ENCODE data around the gene RAB5A. TPM values are rescaled to one million over a fixed set of nuclear protein-coding genes. Genes with fewer than 3 reads are reported as not detected.
"Not testable (repeated sequence)": the region's sequence is repeated elsewhere in the genome, so short reads cannot be mapped to it uniquely, and the experiment has no call there.

RAB5A gene
- total RNA-seq, 1 donor from 2014 or later, result 55.7 TPM

GRCh38 chr3:19947549-19948225 lies 790 bp downstream of the RAB5A start:
- Histone ChIP-seq H3K4me3 (peak overlapping the region; percentile 95 to 96), H3K4me1 (peaks cover 55% of the 10 kb centered on the region), H3K27ac (peak overlapping the region; percentile 96), H3K27me3 (no peaks in the 10 kb centered on the region), H3K9me3 (no peaks in the 10 kb centered on the region), H3K36me3 (peaks cover 0 to 13% of the 10 kb centered on the region in 2 donors)
- peak in 1 of 2 donors; percentile 90 for DNase-seq (ENCODE audit: extremely low spot score in 2 of 2)
- TF ChIP-seq POLR2AphosphoS5 (IDR thresholded peaks at IDR 0.05; ENCODE audit: insufficient read depth in 1 of 2, low read depth in 1 of 2) (no peak), POLR2A (IDR thresholded peaks at IDR 0.05) (no peak), CTCF (IDR thresholded peaks at IDR 0.05) (no peak)
- intact Hi-C loops (cut with DNase I), result loop anchor here (5.0 kb wide), 1 partner anchor 85 kb away; no protein-coding TSS in a partner anchor

- TF ChIP-seq POLR2A (IDR thresholded peaks at IDR 0.05) (no peak), CTCF (IDR thresholded peaks at IDR 0.05) (no peak), POLR2AphosphoS5 (IDR thresholded peaks at IDR 0.05; ENCODE audit: insufficient read depth in 1 of 2, low read depth in 1 of 2) (no peak)
- intact Hi-C loops (cut with DNase I), result loop anchor here (5.0 kb wide), 1 partner anchor 84 kb away; no protein-coding TSS in a partner anchor
- H3K4me1 ChIP-seq, result peaks cover 60% of the 10 kb centered on the region
Observed at GRCh38 chr3:19948226-19948591, 1.3 kb downstream of the RAB5A start.

GRCh38 chr3:19950316-19950715 lies 3.4 kb downstream of the RAB5A start:
- TF ChIP-seq POLR2AphosphoS5 (IDR thresholded peaks at IDR 0.05; ENCODE audit: insufficient read depth in 1 of 2, low read depth in 1 of 2) (no peak), POLR2A (IDR thresholded peaks at IDR 0.05) (no peak), CTCF (IDR thresholded peaks at IDR 0.05) (no peak)

More at GRCh38 chr3:19948226-19948591, 1.3 kb downstream of the RAB5A start:
- Histone ChIP-seq H3K9me3 (no peaks in the 10 kb centered on the region), H3K36me3 (peaks cover 0 to 18% of the 10 kb centered on the region in 2 donors), H3K4me3 (peak overlapping the region; percentile 95 to 96), H3K27me3 (no peaks in the 10 kb centered on the region), H3K27ac (peak overlapping the region; percentile 96)
- no peak for DNase-seq (ENCODE audit: extremely low spot score in 2 of 2)

GRCh38 chr3:19954676-19955075 lies 7.8 kb downstream of the RAB5A start:
- intact Hi-C loops (cut with DNase I), result no loop called here
- H3K4me1 ChIP-seq, result peaks cover 63% of the 10 kb centered on the region
- no peak overlapping the region for H3K4me3 ChIP-seq
- peaks cover 0 to 33% of the 10 kb centered on the region in 2 donors for H3K36me3 ChIP-seq
- no peak for TF ChIP-seq CTCF (IDR thresholded peaks at IDR 0.05)
- no peak for TF ChIP-seq POLR2A (IDR thresholded peaks at IDR 0.05)
- no peak for TF ChIP-seq POLR2AphosphoS5 (IDR thresholded peaks at IDR 0.05; ENCODE audit: insufficient read depth in 1 of 2, low read depth in 1 of 2)
- no peak overlapping the region for H3K27ac ChIP-seq
- no peak for DNase-seq (ENCODE audit: extremely low spot score in 2 of 2)
- no peaks in the 10 kb centered on the region for H3K9me3 ChIP-seq
- H3K27me3 ChIP-seq, result no peaks in the 10 kb centered on the region

More at GRCh38 chr3:19950316-19950715, 3.4 kb downstream of the RAB5A start:
- no peaks in the 10 kb centered on the region for H3K9me3 ChIP-seq
- peaks cover 78% of the 10 kb centered on the region for H3K4me1 ChIP-seq
- peaks cover 0 to 27% of the 10 kb centered on the region in 2 donors for H3K36me3 ChIP-seq
- H3K27me3 ChIP-seq, result no peaks in the 10 kb centered on the region
- no peak for DNase-seq (ENCODE audit: extremely low spot score in 2 of 2)
- no peak overlapping the region for H3K27ac ChIP-seq
- H3K4me3 ChIP-seq, result no peak overlapping the region
- intact Hi-C loops (cut with DNase I), result no loop called here

GRCh38 chr3:19957354-19957753 lies 10.5 kb downstream of the RAB5A start:
- H3K9me3 ChIP-seq; H3K27ac ChIP-seq; intact Hi-C loops (cut with DNase I); H3K4me3 ChIP-seq; DNase-seq (ENCODE audit: extremely low spot score in 2 of 2); H3K27me3 ChIP-seq: not testable (repeated sequence)
- Histone ChIP-seq H3K36me3 (peaks cover 0 to 27% of the 10 kb centered on the region in 2 donors), H3K4me1 (peaks cover 53% of the 10 kb centered on the region)

Measured in vagina (tissue), 2 donors.